Fibroblast of lung (primary cell): ENCODE measurements around the gene SLC38A8.

Experiments used
- CTCF ChIP-seq, 2 donors: IDR thresholded peaks in 1 of 2; conservative IDR thresholded peaks in 1 of 2; 1 replicate in 1 of 2; 2 replicates in 1 of 2; pipeline ENCODE4 v1.5.1; 2011 to 2012; ENCODE audit warnings: low read length in 2 of 2, control low read depth in 1 of 2, inconsistent platforms in 1 of 2, low read depth in 1 of 2, mild to moderate bottlenecking in 1 of 2
- EZH2 ChIP-seq: IDR thresholded peaks from 2 replicates; pipeline ENCODE4 v1.5.1; 2012; ENCODE audit warnings: low read length, control low read depth, mild to moderate bottlenecking; ENCODE audit errors: missing control alignments

- TF ChIP-seq CTCF (conservative IDR thresholded peaks at IDR 0.05 in 1 of 2, IDR thresholded peaks at IDR 0.05 in 1 of 2; ENCODE audit: low read depth in 1 of 2, low read length in 2 of 2) (peak; percentile 69 to 91), EZH2 (no peak)
These were observed 23.0 kb upstream of the SLC38A8 start for GRCh38 chr16:84065536-84066132.
